CD14-positive monocyte (primary cell): ENCODE measurements around the gene RPL12. TPM values are rescaled to one million over a fixed set of nuclear protein-coding genes. Genes with fewer than 3 reads are reported as not detected.

ENCODE experiments used
- DNase-seq, 3 donors: peaks; one replicate each; pipeline ENCODE4 v3.0.0-alpha.2; 2011 to 2022
- H2AFZ ChIP-seq: 2 replicates; pipeline ENCODE4 v1.6.0; 2012; ENCODE audit warnings: mild to moderate bottlenecking, low read depth, low read length, inconsistent platforms; ENCODE audit not compliant: insufficient read depth, poor library complexity, severe bottlenecking
- H3K27ac ChIP-seq, 2 donors: 1 replicate in 1 of 2; 2 replicates in 1 of 2; pipeline ENCODE4 v1.5.1; 2012 to 2013; ENCODE audit warnings: low read length in 2 of 2, control low read depth in 1 of 2, inconsistent platforms in 1 of 2, low read depth in 1 of 2, mild to moderate bottlenecking in 1 of 2
- H3K27me3 ChIP-seq, 2 donors: one replicate each; pipeline versions ENCODE4 v1.6.0 to v1.6.1; 2011 to 2013; ENCODE audit warnings: low read length in 2 of 2; ENCODE audit not compliant: control insufficient read depth in 2 of 2, insufficient read depth in 2 of 2
- H3K36me3 ChIP-seq, 2 donors: replicated peaks in 1 of 2; 1 replicate in 1 of 2; 2 replicates in 1 of 2; pipeline versions ENCODE4 v1.5.1 to v1.6.1; 2012 to 2013; ENCODE audit warnings: low read length in 2 of 2, control low read depth in 1 of 2, inconsistent platforms in 1 of 2, mild to moderate bottlenecking in 1 of 2; ENCODE audit not compliant: insufficient read depth in 2 of 2, control insufficient read depth in 1 of 2
- H3K4me1 ChIP-seq, 2 donors: 1 replicate in 1 of 2; 2 replicates in 1 of 2; pipeline versions ENCODE4 v1.5.1 to v1.6.1; 2012 to 2013; ENCODE audit warnings: low read length in 2 of 2, control low read depth in 1 of 2, inconsistent platforms in 1 of 2, mild to moderate bottlenecking in 1 of 2, moderate library complexity in 1 of 2; ENCODE audit not compliant: insufficient read depth in 2 of 2, control insufficient read depth in 1 of 2
- H3K4me2 ChIP-seq: replicated peaks from 2 replicates; pipeline ENCODE3; 2012; ENCODE audit warnings: low read length, moderate library complexity, mild to moderate bottlenecking; ENCODE audit not compliant: poor library complexity, severe bottlenecking; ENCODE audit errors: extremely low read depth
- H3K4me3 ChIP-seq, 3 experiments: fragments of 200-600 bp in 1 of 3; sonication (generic) in 1 of 3; replicated peaks in 1 of 3; 1 replicate in 2 of 3; 2 replicates in 1 of 3; pipeline ENCODE4 v1.5.1; 2011 to 2013; ENCODE audit warnings: low read length in 3 of 3, mild to moderate bottlenecking in 3 of 3, control low read depth in 2 of 3, low read depth in 2 of 3, inconsistent platforms in 1 of 3, moderate library complexity in 1 of 3
- H3K79me2 ChIP-seq: 2 replicates; pipeline ENCODE4 v1.6.0; 2012; ENCODE audit warnings: mild to moderate bottlenecking, control low read depth, inconsistent platforms, low read length, moderate library complexity; ENCODE audit not compliant: insufficient read depth
- H3K9ac ChIP-seq: 2 replicates; pipeline ENCODE4 v1.6.0; 2017; ENCODE audit warnings: low read length, mild to moderate bottlenecking; ENCODE audit not compliant: insufficient read depth, poor library complexity, severe bottlenecking
- H3K9me3 ChIP-seq, 2 donors: replicated peaks in 1 of 2; 1 replicate in 1 of 2; 2 replicates in 1 of 2; pipeline versions ENCODE4 v1.5.1 to v1.6.1; 2012 to 2013; ENCODE audit warnings: low read length in 2 of 2, control low read depth in 1 of 2; ENCODE audit not compliant: control insufficient read depth in 1 of 2, insufficient read depth in 1 of 2
- H4K20me1 ChIP-seq: 2 replicates; pipeline ENCODE4 v1.6.0; 2012; ENCODE audit warnings: mild to moderate bottlenecking, low read length, control low read depth, moderate library complexity; ENCODE audit not compliant: insufficient read depth
- H3K27ac Mint-ChIP-seq, 7 donors: one replicate each; pipeline ENCODE4 v1.8.0; 2020; ENCODE audit warnings: mild to moderate bottlenecking in 7 of 7, mixed read lengths in 7 of 7, moderate library complexity in 6 of 7, inconsistent platforms in 2 of 7
- H3K27me3 Mint-ChIP-seq, 3 donors: one replicate each; pipeline ENCODE4 v1.8.0; 2021 to 2022; ENCODE audit warnings: low read depth in 3 of 3, mild to moderate bottlenecking in 3 of 3, mixed read lengths in 3 of 3, moderate library complexity in 3 of 3, inconsistent platforms in 1 of 3
- H3K36me3 Mint-ChIP-seq, 2 donors: one replicate each; pipeline ENCODE4 v1.8.0; 2020; ENCODE audit warnings: mixed read lengths in 2 of 2, inconsistent platforms in 1 of 2, mild to moderate bottlenecking in 1 of 2
- H3K4me1 Mint-ChIP-seq: one replicate; pipeline ENCODE4 v1.8.0; 2020; ENCODE audit warnings: mild to moderate bottlenecking, mixed read lengths
- H3K4me3 Mint-ChIP-seq, 2 donors: one replicate each; pipeline ENCODE4 v1.8.0; 2020; ENCODE audit warnings: mild to moderate bottlenecking in 2 of 2, mixed read lengths in 2 of 2, moderate library complexity in 1 of 2
- H3K9me3 Mint-ChIP-seq, 7 donors: one replicate each; pipeline ENCODE4 v1.8.0; 2020 to 2022; ENCODE audit warnings: mixed read lengths in 7 of 7, mild to moderate bottlenecking in 6 of 7, moderate library complexity in 6 of 7, inconsistent platforms in 2 of 7
- CTCF ChIP-seq: fragments of 200-600 bp; IDR thresholded peaks from one replicate; pipeline ENCODE4 v1.8.0; 2022; ENCODE audit warnings: antibody characterized with exemption, mild to moderate bottlenecking
- WGBS: methylation state at CpG from one replicate; pipeline ENCODE4 v1.1.5; 2013; ENCODE audit warnings: missing lambda C conversion rate; ENCODE audit not compliant: insufficient coverage; 5-methylcytosine and 5-hydroxymethylcytosine counted together
- intact Hi-C, 2 donors: fragments of 100-400 bp; cut with micrococcal nuclease; formaldehyde crosslinking; loops; one replicate each; pipeline versions ENCODE4 v1.15.0 to v1.15.1; 2023
- polyA plus RNA-seq, 3 donors: library from polyadenylated mRNA; depleted of rRNA in 1 of 3; unstranded in 2 of 3; stranded (reverse) in 1 of 3; fragments of 300-500 nt in 2 of 3; fragments of >200 nt in 1 of 3; fragmentation: Illumina TruSeq in 2 of 3; gene quantifications; 1 replicate in 2 of 3; 2 replicates in 1 of 3; pipeline ENCODE4 v1.2.3, GENCODE V29; 2012 to 2021

The RPL12 gene
- polyA plus RNA-seq, 3 donors: 417 to 1,509 (median 490) TPM

- 94% methylated on average over 16 of the region's 22 CpGs for WGBS
- H3K4me2 ChIP-seq: no peak overlapping the region
- no peak overlapping the region for H3K27ac Mint-ChIP-seq
- intact Hi-C loops: no loop called here
- peaks cover 71 to 86% of the 10 kb centered on the region in 2 donors for H3K36me3 Mint-ChIP-seq
- no peak for DNase-seq
- H3K4me3 Mint-ChIP-seq: no peak overlapping the region
- no peaks in the 10 kb centered on the region for H3K4me1 ChIP-seq
- no peaks in the 10 kb centered on the region for H3K79me2 ChIP-seq
- no peaks in the 10 kb centered on the region for H4K20me1 ChIP-seq
- H3K27me3 ChIP-seq: no peaks in the 10 kb centered on the region
- no peak overlapping the region for H3K9ac ChIP-seq
- H3K27ac ChIP-seq: no peak overlapping the region
- H3K4me3 ChIP-seq: no peak overlapping the region
- no peaks in the 10 kb centered on the region for H3K4me1 Mint-ChIP-seq
- peaks cover 75 to 94% of the 10 kb centered on the region in 2 donors for H3K36me3 ChIP-seq
- H3K27me3 Mint-ChIP-seq: peaks cover 0 to 1% (median 1%) of the 10 kb centered on the region in 3 donors
- no peaks in the 10 kb centered on the region for H3K9me3 Mint-ChIP-seq
- H2AFZ ChIP-seq: no peak overlapping the region
- TF ChIP-seq CTCF: no peak
- H3K9me3 ChIP-seq: no peaks in the 10 kb centered on the region
Observed at GRCh38 chr9:127489471-127490115, 38.4 kb upstream of the RPL12 start.

GRCh38 chr9:127488946-127489345, 37.7 kb upstream of the RPL12 start:
- Histone ChIP-seq H3K36me3 (peaks cover 73 to 94% of the 10 kb centered on the region in 2 donors), H3K9ac (no peak overlapping the region)
- no peak overlapping the region for H3K4me3 Mint-ChIP-seq

More at GRCh38 chr9:127488946-127489345, 37.7 kb upstream of the RPL12 start:
- no peaks in the 10 kb centered on the region for H3K9me3 ChIP-seq
- 89% methylated on average over 3 of the region's 8 CpGs for WGBS
- no peak for DNase-seq
- no peaks in the 10 kb centered on the region for H3K4me1 ChIP-seq
- intact Hi-C loops: no loop called here
- H2AFZ ChIP-seq: no peak overlapping the region
- Mint-ChIP-seq H3K36me3 (peaks cover 72 to 87% of the 10 kb centered on the region in 2 donors), H3K27ac (peak overlapping the region in 1 of 7 donors; percentile 73), H3K27me3 (peaks cover 0 to 3% (median 1%) of the 10 kb centered on the region in 3 donors), H3K4me1 (no peaks in the 10 kb centered on the region), H3K9me3 (no peaks in the 10 kb centered on the region)
- no peak overlapping the region for H3K4me2 ChIP-seq
- no peaks in the 10 kb centered on the region for H3K27me3 ChIP-seq
- TF ChIP-seq CTCF: no peak
- H3K79me2 ChIP-seq: no peaks in the 10 kb centered on the region
- no peak overlapping the region for H3K27ac ChIP-seq
- no peaks in the 10 kb centered on the region for H4K20me1 ChIP-seq
- no peak overlapping the region for H3K4me3 ChIP-seq
